Subcutaneous adipose tissue (tissue), 4 donors: ENCODE data around the gene IMPACT. TPM values are rescaled to one million over a fixed set of nuclear protein-coding genes. Genes with fewer than 3 reads are reported as not detected.

Experiments used
- total RNA-seq, 4 donors: library from RNA; depleted of rRNA; stranded (reverse); fragments of >200 nt; gene quantifications; one replicate each; pipeline ENCODE4 v1.1.0, GENCODE V29; 2016
- TF ChIP-seq, protein P1 (sequence below): fragments of 450-650 bp; IDR thresholded peaks from one replicate; pipeline ENCODE4 v1.5.1; 2016; ENCODE audit warnings: low read depth, mild to moderate bottlenecking, control low read depth, antibody characterized with exemption, moderate library complexity

The IMPACT gene
- total RNA-seq, 4 donors from 2014 or later: 23.1 to 34.9 (median 28.3) TPM

GRCh38 chr18:24491927-24492834 lies 65.7 kb downstream of the IMPACT start:
- TF ChIP-seq, protein P1, sequence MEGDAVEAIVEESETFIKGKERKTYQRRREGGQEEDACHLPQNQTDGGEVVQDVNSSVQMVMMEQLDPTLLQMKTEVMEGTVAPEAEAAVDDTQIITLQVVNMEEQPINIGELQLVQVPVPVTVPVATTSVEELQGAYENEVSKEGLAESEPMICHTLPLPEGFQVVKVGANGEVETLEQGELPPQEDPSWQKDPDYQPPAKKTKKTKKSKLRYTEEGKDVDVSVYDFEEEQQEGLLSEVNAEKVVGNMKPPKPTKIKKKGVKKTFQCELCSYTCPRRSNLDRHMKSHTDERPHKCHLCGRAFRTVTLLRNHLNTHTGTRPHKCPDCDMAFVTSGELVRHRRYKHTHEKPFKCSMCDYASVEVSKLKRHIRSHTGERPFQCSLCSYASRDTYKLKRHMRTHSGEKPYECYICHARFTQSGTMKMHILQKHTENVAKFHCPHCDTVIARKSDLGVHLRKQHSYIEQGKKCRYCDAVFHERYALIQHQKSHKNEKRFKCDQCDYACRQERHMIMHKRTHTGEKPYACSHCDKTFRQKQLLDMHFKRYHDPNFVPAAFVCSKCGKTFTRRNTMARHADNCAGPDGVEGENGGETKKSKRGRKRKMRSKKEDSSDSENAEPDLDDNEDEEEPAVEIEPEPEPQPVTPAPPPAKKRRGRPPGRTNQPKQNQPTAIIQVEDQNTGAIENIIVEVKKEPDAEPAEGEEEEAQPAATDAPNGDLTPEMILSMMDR: no peak

- TF ChIP-seq, protein P1: no peak
Measured at GRCh38 chr18:24494586-24494985, 68.1 kb downstream of the IMPACT start.

GRCh38 chr18:24497031-24497754 lies 70.7 kb downstream of the IMPACT start:
- TF ChIP-seq, protein P1: no peak

- TF ChIP-seq, protein P1: no peak
Measured at GRCh38 chr18:24499814-24500213, 73.3 kb downstream of the IMPACT start.

DNA sequence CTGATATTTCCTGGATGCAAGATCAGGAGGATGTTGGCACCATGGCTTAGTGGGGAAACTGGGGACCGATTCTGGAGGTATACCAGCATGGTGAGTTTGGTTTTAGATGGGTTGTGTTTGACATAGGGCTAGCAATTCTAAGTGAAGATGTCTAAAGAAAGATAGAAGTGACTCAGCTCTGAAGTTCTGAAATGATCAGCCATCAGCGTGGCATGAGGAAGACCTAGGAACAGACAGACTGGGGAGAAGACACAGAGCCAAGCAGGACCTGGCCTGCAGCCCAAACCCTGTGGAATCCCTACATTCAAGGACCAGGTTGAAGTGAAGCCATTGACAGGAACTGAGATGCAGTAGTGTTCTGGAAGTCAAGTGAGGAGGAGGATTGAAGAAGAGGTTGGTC lies 73.7 kb downstream of the IMPACT start:
- TF ChIP-seq, protein P1: no peak

DNA sequence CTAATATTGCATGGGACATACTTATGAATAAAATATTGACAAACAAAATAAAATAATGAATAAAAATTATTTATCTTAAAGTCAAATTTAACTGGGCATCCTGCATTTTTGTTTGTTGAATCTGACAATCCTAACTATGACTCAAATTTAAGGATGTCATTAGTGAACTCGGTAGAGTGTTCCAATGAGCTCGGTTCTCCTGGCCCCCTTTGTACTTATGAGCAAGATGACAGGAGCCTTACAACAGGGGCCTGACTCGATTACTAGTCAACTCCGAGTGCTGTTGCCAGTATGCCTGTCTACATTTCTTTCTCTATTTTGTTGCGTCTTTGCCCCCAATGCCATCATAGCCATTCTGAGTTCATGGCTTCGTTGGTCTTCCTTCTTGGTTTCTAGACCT lies 74.3 kb downstream of the IMPACT start:
- TF ChIP-seq, protein P1: no peak
